Skeletal muscle tissue (tissue), 4 donors: ENCODE data around the gene DPYSL4. TPM values are rescaled to one million over a fixed set of nuclear protein-coding genes. Genes with fewer than 3 reads are reported as not detected.
"Not testable (repeated sequence)": the region's sequence is repeated elsewhere in the genome, so short reads cannot be mapped to it uniquely, and the experiment has no call there.

Experiments
- H3K27ac ChIP-seq: one replicate; pipeline ENCODE4 v1.7.0; 2013; ENCODE audit warnings: mild to moderate bottlenecking, low read depth, low read length, inconsistent platforms
- H3K27me3 ChIP-seq, 3 donors: one replicate each; pipeline ENCODE4 v1.7.0; 2013; ENCODE audit warnings: low read length in 3 of 3; ENCODE audit not compliant: control insufficient read depth in 3 of 3, insufficient read depth in 3 of 3
- H3K36me3 ChIP-seq, 3 donors: one replicate each; pipeline ENCODE4 v1.7.0; 2013; ENCODE audit warnings: low read length in 3 of 3; ENCODE audit not compliant: control insufficient read depth in 3 of 3, insufficient read depth in 3 of 3
- H3K4me1 ChIP-seq, 3 donors: one replicate each; pipeline ENCODE4 v1.7.0; 2013; ENCODE audit warnings: low read length in 3 of 3, mild to moderate bottlenecking in 3 of 3; ENCODE audit not compliant: control insufficient read depth in 3 of 3, insufficient read depth in 3 of 3
- H3K4me3 ChIP-seq, 3 donors: one replicate each; pipeline ENCODE4 v1.7.0; 2013; ENCODE audit warnings: low read length in 3 of 3
- H3K9ac ChIP-seq, 3 donors: one replicate each; pipeline ENCODE4 v1.7.0; 2013; ENCODE audit warnings: low read length in 3 of 3, mild to moderate bottlenecking in 3 of 3, moderate library complexity in 2 of 3, low read depth in 1 of 3
- H3K9me3 ChIP-seq, 3 donors: one replicate each; pipeline ENCODE4 v1.7.0; 2013; ENCODE audit warnings: low read length in 3 of 3; ENCODE audit not compliant: control insufficient read depth in 3 of 3
- total RNA-seq: library from RNA; depleted of rRNA; stranded (reverse); fragments of >200 nt; gene quantifications from one replicate; pipeline ENCODE4 v1.2.3, GENCODE V29; 2014
- donor health status: Osteomylitis.

Gene DPYSL4
- total RNA-seq, 1 donor from 2014 or later, result 1.0 TPM

GRCh38 chr10:132213917-132214316 is 27.2 kb downstream of the DPYSL4 start:
- H3K4me1 ChIP-seq, result peaks cover 0 to 5% (median 1%) of the 10 kb centered on the region in 3 donors
- no peak overlapping the region for H3K27ac ChIP-seq
- no peaks in the 10 kb centered on the region for H3K27me3 ChIP-seq
- H3K36me3 ChIP-seq, result peaks cover 0 to 3% (median 0%) of the 10 kb centered on the region in 3 donors
- no peak overlapping the region for H3K4me3 ChIP-seq
- H3K9me3 ChIP-seq, result peaks cover 0 to 3% (median 0%) of the 10 kb centered on the region in 3 donors
- no peak overlapping the region for H3K9ac ChIP-seq

- H3K27me3 ChIP-seq, H3K9me3 ChIP-seq, H3K9ac ChIP-seq, H3K27ac ChIP-seq, H3K4me3 ChIP-seq, H3K36me3 ChIP-seq, H3K4me1 ChIP-seq: not testable (repeated sequence)
Measured at GRCh38 chr10:132216441-132216840, 29.7 kb downstream of the DPYSL4 start.

- H3K36me3 ChIP-seq, result peaks cover 0 to 3% (median 2%) of the 10 kb centered on the region in 3 donors
- no peak overlapping the region for H3K9ac ChIP-seq
- H3K27ac ChIP-seq, result no peak overlapping the region
- H3K4me1 ChIP-seq, result peaks cover 0 to 2% (median 0%) of the 10 kb centered on the region in 3 donors
- H3K9me3 ChIP-seq, result no peaks in the 10 kb centered on the region
- no peak overlapping the region for H3K4me3 ChIP-seq
- no peaks in the 10 kb centered on the region for H3K27me3 ChIP-seq
Measured at GRCh38 chr10:132219486-132219885, 32.7 kb downstream of the DPYSL4 start.

- no peak overlapping the region for H3K4me3 ChIP-seq
- H3K9me3 ChIP-seq, result no peaks in the 10 kb centered on the region
- H3K27ac ChIP-seq, result no peak overlapping the region
- H3K4me1 ChIP-seq, result peaks cover 0 to 2% (median 0%) of the 10 kb centered on the region in 3 donors
- H3K9ac ChIP-seq, result no peak overlapping the region
- peaks cover 0 to 3% (median 2%) of the 10 kb centered on the region in 3 donors for H3K36me3 ChIP-seq
- no peaks in the 10 kb centered on the region for H3K27me3 ChIP-seq
Measured at GRCh38 chr10:132220061-132220460, 33.3 kb downstream of the DPYSL4 start.

- H3K9ac ChIP-seq, H3K27ac ChIP-seq, H3K4me1 ChIP-seq, H3K4me3 ChIP-seq, H3K27me3 ChIP-seq, H3K9me3 ChIP-seq, H3K36me3 ChIP-seq: not testable (repeated sequence)
Measured at GRCh38 chr10:132220996-132221395, 34.2 kb downstream of the DPYSL4 start.

- peaks cover 2 to 5% (median 4%) of the 10 kb centered on the region in 3 donors for H3K4me1 ChIP-seq
- peaks cover 0 to 3% (median 2%) of the 10 kb centered on the region in 3 donors for H3K36me3 ChIP-seq
- H3K9ac ChIP-seq, result no peak overlapping the region
- no peak overlapping the region for H3K4me3 ChIP-seq
- H3K27me3 ChIP-seq, result no peaks in the 10 kb centered on the region
- H3K27ac ChIP-seq, result no peak overlapping the region
- no peaks in the 10 kb centered on the region for H3K9me3 ChIP-seq
Measured at GRCh38 chr10:132222726-132223125, 36.0 kb downstream of the DPYSL4 start.

- Histone ChIP-seq H3K9me3 (no peaks in the 10 kb centered on the region), H3K36me3 (peaks cover 0 to 3% (median 2%) of the 10 kb centered on the region in 3 donors), H3K4me3 (no peak overlapping the region), H3K27ac (no peak overlapping the region), H3K27me3 (no peaks in the 10 kb centered on the region), H3K4me1 (peaks cover 2 to 5% (median 4%) of the 10 kb centered on the region in 3 donors), H3K9ac (peak overlapping the region in 1 of 3 donors; percentile 3)
Measured at GRCh38 chr10:132223156-132223590, 36.4 kb downstream of the DPYSL4 start.

GRCh38 chr10:132223611-132224342 is 37.0 kb downstream of the DPYSL4 start:
- Histone ChIP-seq H3K9me3 (no peaks in the 10 kb centered on the region), H3K27me3 (no peaks in the 10 kb centered on the region), H3K27ac (no peak overlapping the region), H3K4me1 (peaks cover 2 to 5% (median 4%) of the 10 kb centered on the region in 3 donors), H3K9ac (no peak overlapping the region), H3K4me3 (no peak overlapping the region), H3K36me3 (peaks cover 0 to 2% (median under 1%) of the 10 kb centered on the region in 3 donors)

- Histone ChIP-seq H3K9me3 (no peaks in the 10 kb centered on the region), H3K27ac (no peak overlapping the region), H3K36me3 (peaks cover 0 to 2% (median 0%) of the 10 kb centered on the region in 3 donors), H3K4me3 (no peak overlapping the region), H3K4me1 (peaks cover 3 to 5% (median 4%) of the 10 kb centered on the region in 3 donors), H3K9ac (no peak overlapping the region), H3K27me3 (no peaks in the 10 kb centered on the region)
Measured at GRCh38 chr10:132224343-132225072, 37.8 kb downstream of the DPYSL4 start.
